ENCODE measurements around the gene OVOL3. TPM values are rescaled to one million over a fixed set of nuclear protein-coding genes. Genes with fewer than 3 reads are reported as not detected.
"Not testable (repeated sequence)": the region's sequence is repeated elsewhere in the genome, so short reads cannot be mapped to it uniquely, and the experiment has no call there.

Gene OVOL3
- total RNA-seq (ENCODE audit: low replicate concordance), result not detected in 2 replicates

GRCh38 chr19:36110487-36111199 is at the start of gene OVOL3:
TSS of gene OVOL3 (plus strand) at chr19:36111143. CDS start at chr19:36111203, 60 bp downstream.
- DNase-seq (ENCODE audit: low read depth), result no peak
- no peak for TF ChIP-seq CTCF (IDR thresholded peaks at IDR 0.05; ENCODE audit: insufficient read depth, low read length)
- H3K4me3 ChIP-seq (ENCODE audit: low read depth, low read length), result no peak within 1 kb of the TSS

GRCh38 chr19:36061367-36061766 is 49.6 kb upstream of the OVOL3 start:
- no peak for DNase-seq (ENCODE audit: low read depth)
- no peak for TF ChIP-seq CTCF (IDR thresholded peaks at IDR 0.05; ENCODE audit: insufficient read depth, low read length)
- H3K4me3 ChIP-seq (ENCODE audit: low read depth, low read length), result no peak overlapping the region

GRCh38 chr19:36064826-36065225 is 46.1 kb upstream of the OVOL3 start:
- H3K4me3 ChIP-seq (ENCODE audit: low read depth, low read length), result no peak overlapping the region
- TF ChIP-seq CTCF (IDR thresholded peaks at IDR 0.05; ENCODE audit: insufficient read depth, low read length), result no peak
- no peak for DNase-seq (ENCODE audit: low read depth)

GRCh38 chr19:36067681-36068080 is 43.3 kb upstream of the OVOL3 start:
- H3K4me3 ChIP-seq (ENCODE audit: low read depth, low read length), result no peak overlapping the region
- TF ChIP-seq CTCF (IDR thresholded peaks at IDR 0.05; ENCODE audit: insufficient read depth, low read length), result no peak
- DNase-seq (ENCODE audit: low read depth), result no peak

GRCh38 chr19:36068810-36069499 is 42.0 kb upstream of the OVOL3 start:
- not testable (repeated sequence) for H3K4me3 ChIP-seq (ENCODE audit: low read depth, low read length); DNase-seq (ENCODE audit: low read depth)

- no peak for DNase-seq (ENCODE audit: low read depth)
- TF ChIP-seq CTCF (IDR thresholded peaks at IDR 0.05; ENCODE audit: insufficient read depth, low read length), result no peak
- no peak overlapping the region for H3K4me3 ChIP-seq (ENCODE audit: low read depth, low read length)
Measured at GRCh38 chr19:36072081-36072480, 38.9 kb upstream of the OVOL3 start.

- no peak for TF ChIP-seq CTCF (IDR thresholded peaks at IDR 0.05; ENCODE audit: insufficient read depth, low read length)
- no peak overlapping the region for H3K4me3 ChIP-seq (ENCODE audit: low read depth, low read length)
- no peak for DNase-seq (ENCODE audit: low read depth)
Measured at GRCh38 chr19:36073121-36073876, 37.6 kb upstream of the OVOL3 start.

All from fibroblast of the aortic adventitia (primary cell).